SK-N-SH (cell line): Measurements from ENCODE around the gene PRDM11. TPM values are rescaled to one million over a fixed set of nuclear protein-coding genes. Genes with fewer than 3 reads are reported as not detected.

Source experiments
- CTCF ChIA-PET: fragments of 300-600, 350-600 bp; formaldehyde crosslinking; extraction: SDS; loops from one replicate; lab custom pipeline; 2021; lab: Yijun Ruan, JAX
- POLR2A ChIA-PET: fragments of 350-600 bp; sonication (Branson Sonifier 250); formaldehyde crosslinking; extraction: SDS; loops from one replicate; lab custom pipeline; 2020; ENCODE audit warnings: antibody characterized with exemption, inconsistent platforms; lab: Yijun Ruan, JAX
- DNase-seq: peaks from one replicate; pipeline ENCODE4 v3.0.0; 2012
- H2AFZ ChIP-seq: fragments of 200-600 bp; sonication (generic); 2 replicates; pipeline ENCODE4 v1.8.1; 2016; ENCODE audit warnings: antibody characterized with exemption, mild to moderate bottlenecking, low read depth
- H3F3A ChIP-seq: fragments of 200-600 bp; sonication (generic); replicated peaks from 2 replicates; pipeline ENCODE3; 2016; ENCODE audit warnings: antibody characterized with exemption, mild to moderate bottlenecking; ENCODE audit not compliant: insufficient read depth
- H3K27ac ChIP-seq, 2 experiments: fragments of 200-500 bp in 1 of 2; fragments of 200-600 bp in 1 of 2; sonication (Bioruptor generic) in 1 of 2; sonication (generic), shearing (Covaris generic) in 1 of 2; 2 replicates each; pipeline versions ENCODE4 v1.5.1 to v1.6.1; 2014 to 2016; ENCODE audit warnings: low read depth in 2 of 2, inconsistent platforms in 1 of 2, low read length in 1 of 2, mild to moderate bottlenecking in 1 of 2, mixed read lengths in 1 of 2
- H3K27me3 ChIP-seq: fragments of 200-600 bp; sonication (generic), shearing (Covaris generic); 2 replicates; pipeline ENCODE4 v1.6.1; 2016; ENCODE audit warnings: mixed run types; ENCODE audit not compliant: insufficient read depth
- H3K36me3 ChIP-seq, 2 experiments: fragments of 200-500 bp in 1 of 2; fragments of 200-600 bp in 1 of 2; sonication (Bioruptor generic) in 1 of 2; sonication (generic) in 1 of 2; replicated peaks in 1 of 2; 2 replicates each; pipeline versions ENCODE3 to v1.5.1; 2014 to 2016; ENCODE audit warnings: low read length in 1 of 2, mild to moderate bottlenecking in 1 of 2; ENCODE audit not compliant: insufficient read depth in 2 of 2, control insufficient read depth in 1 of 2
- H3K4me1 ChIP-seq, 2 experiments: fragments of 200-500 bp in 1 of 2; fragments of 200-600 bp in 1 of 2; sonication (Bioruptor generic) in 1 of 2; sonication (generic), shearing (Covaris generic) in 1 of 2; 2 replicates each; pipeline versions ENCODE4 v1.5.1 to v1.6.1; 2014 to 2016; ENCODE audit warnings: low read depth in 1 of 2, low read length in 1 of 2, mixed run types in 1 of 2; ENCODE audit not compliant: insufficient read depth in 2 of 2, control insufficient read depth in 1 of 2
- H3K4me2 ChIP-seq: fragments of 200-600 bp; sonication (generic), shearing (Covaris generic); 2 replicates; pipeline ENCODE4 v1.6.1; 2017; ENCODE audit warnings: mixed run types
- H3K4me3 ChIP-seq, 2 experiments: fragments of 200-500 bp in 1 of 2; fragments of 200-600 bp in 1 of 2; sonication (Bioruptor generic) in 1 of 2; sonication (generic), shearing (Covaris generic) in 1 of 2; 2 replicates each; pipeline versions ENCODE4 v1.5.1 to v1.8.1; 2014 to 2016; ENCODE audit warnings: low read depth in 2 of 2, inconsistent platforms in 1 of 2, low read length in 1 of 2, mild to moderate bottlenecking in 1 of 2, mixed read lengths in 1 of 2, moderate library complexity in 1 of 2
- H3K79me2 ChIP-seq: fragments of 200-600 bp; sonication (generic); 2 replicates; pipeline ENCODE4 v1.8.1; 2017; ENCODE audit warnings: mild to moderate bottlenecking; ENCODE audit not compliant: insufficient read depth
- H3K9ac ChIP-seq: fragments of 200-600 bp; sonication (generic); 2 replicates; pipeline ENCODE4 v1.6.1; 2017; ENCODE audit warnings: mixed run types
- H3K9me2 ChIP-seq: fragments of 200-600 bp; sonication (generic); 2 replicates; pipeline ENCODE4 v1.6.1; 2017; ENCODE audit warnings: mixed run types
- H3K9me3 ChIP-seq: fragments of 200-600 bp; sonication (generic); 2 replicates; pipeline ENCODE4 v1.6.1; 2017; ENCODE audit warnings: mixed run types, mild to moderate bottlenecking, moderate library complexity
- H4K20me1 ChIP-seq: fragments of 200-600 bp; sonication (generic); 2 replicates; pipeline ENCODE4 v1.6.1; 2017; ENCODE audit warnings: mild to moderate bottlenecking, mixed run types; ENCODE audit not compliant: insufficient read depth
- CHD2 ChIP-seq: fragments of 150-350 bp; IDR thresholded peaks from 2 replicates; pipeline ENCODE4 v1.6.1; 2018; ENCODE audit warnings: low read length; ENCODE audit not compliant: partially characterized antibody
- ELF1 ChIP-seq: IDR thresholded peaks from 2 replicates; pipeline ENCODE4 v1.4.0; 2012
- EP300 ChIP-seq, 2 experiments: IDR thresholded peaks; 2 replicates each; pipeline versions ENCODE4 v1.4.0 to v1.6.1; 2012; ENCODE audit warnings: borderline replicate concordance in 1 of 2, low read depth in 1 of 2, low read length in 1 of 2
- FOSL2 ChIP-seq: IDR thresholded peaks from 2 replicates; pipeline ENCODE4 v1.4.0; 2012; ENCODE audit warnings: low read depth, mild to moderate bottlenecking, moderate library complexity, borderline replicate concordance
- FOXM1 ChIP-seq: IDR thresholded peaks from 2 replicates; pipeline ENCODE4 v1.4.0; 2012; ENCODE audit warnings: low read depth, mild to moderate bottlenecking
- MAX ChIP-seq: IDR thresholded peaks from 2 replicates; pipeline ENCODE4 v1.4.0; 2012; ENCODE audit warnings: low read depth
- MEF2A ChIP-seq: IDR thresholded peaks from 2 replicates; pipeline ENCODE4 v1.4.0; 2012; ENCODE audit warnings: low read depth, borderline replicate concordance
- NFIC ChIP-seq: IDR thresholded peaks from 2 replicates; pipeline ENCODE4 v1.4.0; 2012; ENCODE audit warnings: borderline replicate concordance
- NRF1 ChIP-seq: IDR thresholded peaks from 2 replicates; pipeline ENCODE4 v1.6.1; 2012; ENCODE audit warnings: low read depth, mild to moderate bottlenecking, low read length
- POLR2AphosphoS5 ChIP-seq: IDR thresholded peaks from 2 replicates; pipeline ENCODE4 v1.6.1; 2012; ENCODE audit warnings: low read depth, low read length
- RAD21 ChIP-seq: IDR thresholded peaks from 2 replicates; pipeline ENCODE4 v1.6.1; 2012; ENCODE audit warnings: mild to moderate bottlenecking, low read length
- REST ChIP-seq: IDR thresholded peaks from 2 replicates; pipeline ENCODE4 v1.6.1; 2012; ENCODE audit warnings: mild to moderate bottlenecking, low read depth, low read length, moderate library complexity
- SIN3A ChIP-seq: IDR thresholded peaks from 2 replicates; pipeline ENCODE4 v1.6.1; 2012; ENCODE audit warnings: low read depth, mild to moderate bottlenecking, low read length, moderate library complexity, borderline replicate concordance
- SMC3 ChIP-seq: IDR thresholded peaks from 2 replicates; pipeline ENCODE4 v1.6.1; 2012; ENCODE audit warnings: low read depth, low read length, improper control_type of control experiment
- TAF1 ChIP-seq: IDR thresholded peaks from 2 replicates; pipeline ENCODE4 v1.6.1; 2012; ENCODE audit warnings: low read depth, mild to moderate bottlenecking, low read length, moderate library complexity, borderline replicate concordance
- TEAD4 ChIP-seq: IDR thresholded peaks from 2 replicates; pipeline ENCODE4 v1.4.0; 2012; ENCODE audit warnings: mild to moderate bottlenecking, borderline replicate concordance; ENCODE audit not compliant: insufficient read depth
- USF1 ChIP-seq: IDR thresholded peaks from 2 replicates; pipeline ENCODE4 v1.4.0; 2012; ENCODE audit warnings: low read depth, borderline replicate concordance
- USF2 ChIP-seq: fragments of 150-350 bp; IDR thresholded peaks from 2 replicates; pipeline ENCODE4 v1.6.1; 2017; ENCODE audit warnings: antibody characterized with exemption, low read length, low read depth, borderline replicate concordance
- YY1 ChIP-seq: IDR thresholded peaks from 2 replicates; pipeline ENCODE4 v1.4.0; 2012; ENCODE audit warnings: low read depth, mild to moderate bottlenecking
- WGBS: methylation state at CpG from one replicate; pipeline ENCODE4 v1.1.6; 2017; ENCODE audit warnings: low lambda C conversion rate; 5-methylcytosine and 5-hydroxymethylcytosine counted together
- polyA plus RNA-seq, 3 experiments: library from polyadenylated mRNA; depleted of rRNA; stranded (reverse); fragments of >200 nt; gene quantifications; 2 replicates each; pipeline ENCODE4 v1.2.3, GENCODE V29; 2012

PRDM11 gene
- polyA plus RNA-seq, 1 of the 3 experiments (the other 2 are of a cell fraction) = 4.5 TPM

- H3K4me2 ChIP-seq = no peak overlapping the region
- no peak overlapping the region for H3K9ac ChIP-seq
- H2AFZ ChIP-seq = no peak overlapping the region
- no peaks in the 10 kb centered on the region for H3K36me3 ChIP-seq
- H3K79me2 ChIP-seq = no peaks in the 10 kb centered on the region
- 36% methylated on average over 2 of the region's 2 CpGs for WGBS
- DNase-seq = no peak
- no peaks in the 10 kb centered on the region for H3F3A ChIP-seq
- no peaks in the 10 kb centered on the region for H3K27me3 ChIP-seq
- CTCF ChIA-PET = interaction anchor here (1.2 kb wide), 1 partner anchor 345 kb away, joined by 3 read pairs; no protein-coding TSS in a partner anchor
- no peaks in the 10 kb centered on the region for H4K20me1 ChIP-seq
- POLR2A ChIA-PET = no interaction called here
- no peaks in the 10 kb centered on the region for H3K9me2 ChIP-seq
- H3K27ac ChIP-seq = no peak overlapping the region
- TF ChIP-seq MAX (no peak), FOXM1 (no peak), SIN3A (no peak), SMC3 (no peak), YY1 (no peak), MEF2A (no peak), REST (no peak), TEAD4 (no peak), USF2 (no peak), NRF1 (no peak), CHD2 (no peak), USF1 (no peak), NFIC (no peak), TAF1 (no peak), RAD21 (no peak), ELF1 (no peak), FOSL2 (no peak), EP300 (IDR thresholded peaks at IDR 0.05; ENCODE audit: borderline replicate concordance in 1 of 2, low read depth in 1 of 2, low read length in 1 of 2) (no peak), POLR2AphosphoS5 (no peak)
- H3K4me3 ChIP-seq = no peak overlapping the region
- no peaks in the 10 kb centered on the region for H3K9me3 ChIP-seq
- H3K4me1 ChIP-seq = no peaks in the 10 kb centered on the region
Measured at GRCh38 chr11:45272701-45273100, 126.3 kb downstream of the PRDM11 start.
